ENCODE results near the gene TNFAIP3. TPM values are rescaled to one million over a fixed set of nuclear protein-coding genes. Genes with fewer than 3 reads are reported as not detected.
"Not testable (repeated sequence)": the region's sequence is repeated elsewhere in the genome, so short reads cannot be mapped to it uniquely, and the experiment has no call there.

TNFAIP3 gene
- total and polyA plus RNA-seq, 2 donors (not counting 1 experiment from before 2014, with no cell fraction given), result 86.2 to 92.0 TPM

GRCh38 chr6:137838597-137838996 lies 28.5 kb upstream of the TNFAIP3 start:
- Mint-ChIP-seq H3K9me3 (ENCODE audit: insufficient read depth) (peaks cover 15% of the 10 kb centered on the region), H3K4me1 (peaks cover 11% of the 10 kb centered on the region)
- H3K4me3 Mint-ChIP-seq; H3K4me1 ChIP-seq (ENCODE audit: control insufficient read depth in 2 of 2, insufficient read depth in 2 of 2, low read length in 2 of 2); CTCF ChIA-PET; intact Hi-C loops (cut with micrococcal nuclease); H3K36me3 ChIP-seq (replicated peaks in 1 of 2; ENCODE audit: control extremely low read depth in 1 of 2, control insufficient read depth in 1 of 2, extremely low read depth in 1 of 2, insufficient read depth in 2 of 2, low read length in 1 of 2); H3K4me2 ChIP-seq (replicated peaks; ENCODE audit: low read depth, low read length, poor library complexity, severe bottlenecking); H3K79me2 ChIP-seq (ENCODE audit: control insufficient read depth, insufficient read depth, low read length); H3K27ac Mint-ChIP-seq; H3K9ac ChIP-seq (ENCODE audit: low read length); ATAC-seq (ENCODE audit: low read depth); H3K4me3 ChIP-seq (ENCODE audit: control extremely low read depth in 1 of 5, extremely low read depth in 1 of 5, insufficient read depth in 1 of 5, low read depth in 2 of 5, low read length in 4 of 5); H3K27me3 ChIP-seq (replicated peaks in 1 of 4; ENCODE audit: control extremely low read depth in 1 of 4, control insufficient read depth in 3 of 4, insufficient read depth in 4 of 4, low read length in 3 of 4); H3K27me3 Mint-ChIP-seq; H2AFZ ChIP-seq (ENCODE audit: insufficient read depth, low read depth, low read length, poor library complexity, severe bottlenecking); H3K27ac ChIP-seq (ENCODE audit: low read length in 2 of 2); H4K20me1 ChIP-seq (ENCODE audit: control insufficient read depth, insufficient read depth, low read length, poor library complexity, severe bottlenecking); POLR2A ChIA-PET; DNase-seq: not testable (repeated sequence)
- H3K9me3 ChIP-seq (ENCODE audit: control extremely low read depth in 1 of 3, control insufficient read depth in 2 of 3, insufficient read depth in 1 of 3, low read length in 2 of 3), result peaks cover under 1 to 13% (median 10%) of the 10 kb centered on the region in 3 donors
- no CpG with 5 or more reads among the region's 5 CpGs for WGBS (ENCODE audit: insufficient coverage)

GRCh38 chr6:137839076-137839475 lies 28.0 kb upstream of the TNFAIP3 start:
- WGBS (ENCODE audit: insufficient coverage), result no CpG with 5 or more reads among the region's 2 CpGs
- CTCF ChIA-PET, result no interaction called here
- no peak for TF ChIP-seq EZH2 (IDR thresholded peaks at IDR 0.05; ENCODE audit: borderline replicate concordance, insufficient read depth, low read depth, low read length, poor library complexity, severe bottlenecking)
- TF ChIP-seq CTCF (IDR thresholded peaks at IDR 0.05), result no peak

More at GRCh38 chr6:137839076-137839475, 28.0 kb upstream of the TNFAIP3 start:
- H3K27me3 ChIP-seq (replicated peaks in 1 of 4; ENCODE audit: control extremely low read depth in 1 of 4, control insufficient read depth in 3 of 4, insufficient read depth in 4 of 4, low read length in 3 of 4), result no peaks in the 10 kb centered on the region
- Mint-ChIP-seq H3K27me3 (no peaks in the 10 kb centered on the region), H3K4me3 (no peak overlapping the region), H3K27ac (no peak overlapping the region), H3K4me1 (peaks cover 11% of the 10 kb centered on the region), H3K9me3 (ENCODE audit: insufficient read depth) (peaks cover 15% of the 10 kb centered on the region)
- no peaks in the 10 kb centered on the region for H3K36me3 ChIP-seq (replicated peaks in 1 of 2; ENCODE audit: control extremely low read depth in 1 of 2, control insufficient read depth in 1 of 2, extremely low read depth in 1 of 2, insufficient read depth in 2 of 2, low read length in 1 of 2)
- peaks cover 0 to 10% (median 5%) of the 10 kb centered on the region in 3 donors for H3K9me3 ChIP-seq (ENCODE audit: control extremely low read depth in 1 of 3, control insufficient read depth in 2 of 3, insufficient read depth in 1 of 3, low read length in 2 of 3)
- no peak overlapping the region for H3K9ac ChIP-seq (ENCODE audit: low read length)
- intact Hi-C loops (cut with micrococcal nuclease), result no loop called here
- H3K4me2 ChIP-seq (replicated peaks; ENCODE audit: low read depth, low read length, poor library complexity, severe bottlenecking), result no peak overlapping the region
- no peaks in the 10 kb centered on the region for H3K79me2 ChIP-seq (ENCODE audit: control insufficient read depth, insufficient read depth, low read length)
- no peak overlapping the region for H2AFZ ChIP-seq (ENCODE audit: insufficient read depth, low read depth, low read length, poor library complexity, severe bottlenecking)
- no peaks in the 10 kb centered on the region for H3K4me1 ChIP-seq (ENCODE audit: control insufficient read depth in 2 of 2, insufficient read depth in 2 of 2, low read length in 2 of 2)
- no peak overlapping the region for H3K27ac ChIP-seq (ENCODE audit: low read length in 2 of 2)
- no peak for DNase-seq
- ATAC-seq (ENCODE audit: low read depth), result no peak
- no peak overlapping the region for H3K4me3 ChIP-seq (ENCODE audit: control extremely low read depth in 1 of 5, extremely low read depth in 1 of 5, insufficient read depth in 1 of 5, low read depth in 2 of 5, low read length in 4 of 5)
- no peaks in the 10 kb centered on the region for H4K20me1 ChIP-seq (ENCODE audit: control insufficient read depth, insufficient read depth, low read length, poor library complexity, severe bottlenecking)
- POLR2A ChIA-PET, result no interaction called here
